Neural cell (in vitro differentiated cells): ENCODE results near the gene ARHGEF37. TPM values are rescaled to one million over a fixed set of nuclear protein-coding genes. Genes with fewer than 3 reads are reported as not detected.

Experiments
- H2AFZ ChIP-seq: fragments of 200-600, 300-800 bp; sonication (generic), shearing (Covaris generic); 2 replicates; pipeline ENCODE4 v1.6.0; 2014; ENCODE audit warnings: low read depth, mild to moderate bottlenecking, antibody characterized with exemption, low read length, moderate library complexity
- H3F3A ChIP-seq: fragments of 200-600 bp; shearing (Covaris generic); 2 replicates; pipeline ENCODE4 v1.6.1; 2016; ENCODE audit warnings: mild to moderate bottlenecking, moderate library complexity, mixed read lengths, antibody characterized with exemption, low read length; ENCODE audit not compliant: insufficient read depth, poor library complexity, severe bottlenecking
- H3K27ac ChIP-seq: fragments of 200-600, 300-800 bp; sonication (generic), shearing (Covaris generic); 2 replicates; pipeline ENCODE4 v1.5.1; 2014; ENCODE audit warnings: mild to moderate bottlenecking, low read length, moderate library complexity
- H3K27me3 ChIP-seq: fragments of 300-800, 200-600 bp; sonication (generic), shearing (Covaris generic); 2 replicates; pipeline ENCODE4 v1.6.0; 2014; ENCODE audit warnings: mild to moderate bottlenecking, low read depth, low read length, moderate library complexity; ENCODE audit not compliant: insufficient read depth
- H3K36me3 ChIP-seq: fragments of 300-800, 200-600 bp; sonication (generic), shearing (Covaris generic); 2 replicates; pipeline ENCODE4 v1.5.1; 2014; ENCODE audit warnings: mild to moderate bottlenecking, antibody characterized with exemption, low read length, moderate library complexity; ENCODE audit not compliant: insufficient read depth
- H3K4me2 ChIP-seq: fragments of 300-800, 200-600 bp; sonication (generic), shearing (Covaris generic); 2 replicates; pipeline ENCODE4 v1.6.0; 2014; ENCODE audit warnings: mild to moderate bottlenecking, low read length
- H3K4me3 ChIP-seq: fragments of 300-800, 200-600 bp; sonication (generic), shearing (Covaris generic); 2 replicates; pipeline ENCODE4 v1.5.1; 2014; ENCODE audit warnings: mild to moderate bottlenecking, low read length, moderate library complexity
- H3K79me2 ChIP-seq: fragments of 200-600 bp; shearing (Covaris generic); replicated peaks from 2 replicates; pipeline ENCODE4 v1.6.0; 2014; ENCODE audit warnings: mild to moderate bottlenecking, low read length, moderate library complexity; ENCODE audit not compliant: insufficient read depth
- H3K9ac ChIP-seq: fragments of 300-800, 200-600 bp; sonication (generic), shearing (Covaris generic); 2 replicates; pipeline ENCODE4 v1.6.1; 2016; ENCODE audit warnings: mild to moderate bottlenecking, low read length, mixed read lengths
- H3K9me2 ChIP-seq: fragments of 200-600 bp; shearing (Covaris generic); 2 replicates; pipeline ENCODE4 v1.6.1; 2016; ENCODE audit warnings: mild to moderate bottlenecking, low read length, mixed read lengths; ENCODE audit not compliant: insufficient read depth
- H3K9me3 ChIP-seq: fragments of 200-600, 300-800 bp; sonication (generic), shearing (Covaris generic); 2 replicates; pipeline ENCODE4 v1.6.1; 2016; ENCODE audit warnings: mild to moderate bottlenecking, mixed run types, low read length, moderate library complexity, mixed read lengths
- H4K20me1 ChIP-seq: fragments of 200-600 bp; shearing (Covaris generic); 2 replicates; pipeline ENCODE4 v1.6.1; 2016; ENCODE audit warnings: mild to moderate bottlenecking, mixed run types; ENCODE audit not compliant: insufficient read depth
- EP300 ChIP-seq: fragments of 450-650 bp; conservative IDR thresholded peaks from 2 replicates; pipeline ENCODE4 v1.6.1; 2014; ENCODE audit warnings: antibody characterized with exemption, mild to moderate bottlenecking, moderate library complexity; ENCODE audit not compliant: poor library complexity, severe bottlenecking
- EZH2 ChIP-seq: fragments of 200-600, 300-800 bp; shearing (Covaris generic), sonication (generic); IDR thresholded peaks from 2 replicates; pipeline ENCODE4 v1.6.1; 2014; ENCODE audit warnings: antibody characterized with exemption, low read length, borderline replicate concordance, mild to moderate bottlenecking; ENCODE audit not compliant: insufficient read depth, poor library complexity, severe bottlenecking
- MXI1 ChIP-seq: fragments of 450-650 bp; conservative IDR thresholded peaks from 2 replicates; pipeline ENCODE4 v1.6.1; 2014; ENCODE audit warnings: antibody characterized with exemption, mild to moderate bottlenecking; ENCODE audit not compliant: poor library complexity, severe bottlenecking
- POLR2AphosphoS5 ChIP-seq: IDR thresholded peaks from 2 replicates; pipeline ENCODE4 v1.6.1; 2012
- RAD21 ChIP-seq: fragments of 450-650 bp; conservative IDR thresholded peaks from 2 replicates; pipeline ENCODE4 v1.6.1; 2014; ENCODE audit warnings: antibody characterized with exemption, mild to moderate bottlenecking, moderate library complexity
- SMC3 ChIP-seq: fragments of 450-650 bp; conservative IDR thresholded peaks from 2 replicates; pipeline ENCODE4 v1.6.1; 2014; ENCODE audit warnings: antibody characterized with exemption, mild to moderate bottlenecking, moderate library complexity; ENCODE audit not compliant: poor library complexity
- TAF1 ChIP-seq: IDR thresholded peaks from 2 replicates; pipeline ENCODE4 v1.6.1; 2012; ENCODE audit warnings: low read depth
- polyA plus RNA-seq: library from polyadenylated mRNA; depleted of rRNA; stranded (reverse); fragments of >200 nt; gene quantifications from 2 replicates; pipeline ENCODE4 v1.2.3, GENCODE V29; 2014
- TF ChIP-seq, protein P1 (sequence below): fragments of 450-650 bp; IDR thresholded peaks from 2 replicates; pipeline ENCODE4 v1.5.1; 2014; ENCODE audit warnings: antibody characterized with exemption, mild to moderate bottlenecking, moderate library complexity; ENCODE audit not compliant: poor library complexity, severe bottlenecking
- TF ChIP-seq, protein P2 (sequence below): IDR thresholded peaks from 2 replicates; pipeline ENCODE4 v1.6.1; 2012; ENCODE audit warnings: borderline replicate concordance

The ARHGEF37 gene
- polyA plus RNA-seq, 1 donor from 2014 or later: 0.53 TPM

DNA sequence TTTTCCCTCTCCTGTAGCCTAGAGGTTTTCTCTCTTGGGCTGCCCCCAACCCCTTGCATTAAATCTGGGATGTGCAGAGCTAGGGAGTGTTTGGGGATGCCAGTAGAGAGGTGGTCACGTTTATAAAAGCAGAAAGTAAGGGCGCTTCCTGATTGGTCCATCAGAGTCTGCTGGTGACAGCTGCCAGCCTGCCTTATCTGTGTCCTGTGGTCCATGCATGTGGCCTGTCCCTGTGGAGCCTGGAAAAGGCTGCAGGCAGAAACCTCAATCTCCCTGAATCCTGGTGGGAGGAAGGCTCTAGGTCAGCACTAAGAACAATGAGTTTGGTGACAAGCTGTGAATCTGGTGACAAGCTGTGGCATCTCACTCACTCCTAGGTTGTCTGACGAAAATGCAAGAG is 42.2 kb downstream of the ARHGEF37 start:
- no peaks in the 10 kb centered on the region for H4K20me1 ChIP-seq
- no peaks in the 10 kb centered on the region for H3K36me3 ChIP-seq
- no peaks in the 10 kb centered on the region for H3F3A ChIP-seq
- H3K9ac ChIP-seq: no peak overlapping the region
- no peak overlapping the region for H3K4me3 ChIP-seq
- H3K79me2 ChIP-seq: no peaks in the 10 kb centered on the region
- H3K27ac ChIP-seq: no peak overlapping the region
- TF ChIP-seq TAF1 (no peak), POLR2AphosphoS5 (no peak), EP300 (no peak), MXI1 (no peak), SMC3 (no peak), EZH2 (no peak), RAD21 (no peak)
- TF ChIP-seq, protein P1, sequence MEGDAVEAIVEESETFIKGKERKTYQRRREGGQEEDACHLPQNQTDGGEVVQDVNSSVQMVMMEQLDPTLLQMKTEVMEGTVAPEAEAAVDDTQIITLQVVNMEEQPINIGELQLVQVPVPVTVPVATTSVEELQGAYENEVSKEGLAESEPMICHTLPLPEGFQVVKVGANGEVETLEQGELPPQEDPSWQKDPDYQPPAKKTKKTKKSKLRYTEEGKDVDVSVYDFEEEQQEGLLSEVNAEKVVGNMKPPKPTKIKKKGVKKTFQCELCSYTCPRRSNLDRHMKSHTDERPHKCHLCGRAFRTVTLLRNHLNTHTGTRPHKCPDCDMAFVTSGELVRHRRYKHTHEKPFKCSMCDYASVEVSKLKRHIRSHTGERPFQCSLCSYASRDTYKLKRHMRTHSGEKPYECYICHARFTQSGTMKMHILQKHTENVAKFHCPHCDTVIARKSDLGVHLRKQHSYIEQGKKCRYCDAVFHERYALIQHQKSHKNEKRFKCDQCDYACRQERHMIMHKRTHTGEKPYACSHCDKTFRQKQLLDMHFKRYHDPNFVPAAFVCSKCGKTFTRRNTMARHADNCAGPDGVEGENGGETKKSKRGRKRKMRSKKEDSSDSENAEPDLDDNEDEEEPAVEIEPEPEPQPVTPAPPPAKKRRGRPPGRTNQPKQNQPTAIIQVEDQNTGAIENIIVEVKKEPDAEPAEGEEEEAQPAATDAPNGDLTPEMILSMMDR: no peak
- TF ChIP-seq, protein P2, sequence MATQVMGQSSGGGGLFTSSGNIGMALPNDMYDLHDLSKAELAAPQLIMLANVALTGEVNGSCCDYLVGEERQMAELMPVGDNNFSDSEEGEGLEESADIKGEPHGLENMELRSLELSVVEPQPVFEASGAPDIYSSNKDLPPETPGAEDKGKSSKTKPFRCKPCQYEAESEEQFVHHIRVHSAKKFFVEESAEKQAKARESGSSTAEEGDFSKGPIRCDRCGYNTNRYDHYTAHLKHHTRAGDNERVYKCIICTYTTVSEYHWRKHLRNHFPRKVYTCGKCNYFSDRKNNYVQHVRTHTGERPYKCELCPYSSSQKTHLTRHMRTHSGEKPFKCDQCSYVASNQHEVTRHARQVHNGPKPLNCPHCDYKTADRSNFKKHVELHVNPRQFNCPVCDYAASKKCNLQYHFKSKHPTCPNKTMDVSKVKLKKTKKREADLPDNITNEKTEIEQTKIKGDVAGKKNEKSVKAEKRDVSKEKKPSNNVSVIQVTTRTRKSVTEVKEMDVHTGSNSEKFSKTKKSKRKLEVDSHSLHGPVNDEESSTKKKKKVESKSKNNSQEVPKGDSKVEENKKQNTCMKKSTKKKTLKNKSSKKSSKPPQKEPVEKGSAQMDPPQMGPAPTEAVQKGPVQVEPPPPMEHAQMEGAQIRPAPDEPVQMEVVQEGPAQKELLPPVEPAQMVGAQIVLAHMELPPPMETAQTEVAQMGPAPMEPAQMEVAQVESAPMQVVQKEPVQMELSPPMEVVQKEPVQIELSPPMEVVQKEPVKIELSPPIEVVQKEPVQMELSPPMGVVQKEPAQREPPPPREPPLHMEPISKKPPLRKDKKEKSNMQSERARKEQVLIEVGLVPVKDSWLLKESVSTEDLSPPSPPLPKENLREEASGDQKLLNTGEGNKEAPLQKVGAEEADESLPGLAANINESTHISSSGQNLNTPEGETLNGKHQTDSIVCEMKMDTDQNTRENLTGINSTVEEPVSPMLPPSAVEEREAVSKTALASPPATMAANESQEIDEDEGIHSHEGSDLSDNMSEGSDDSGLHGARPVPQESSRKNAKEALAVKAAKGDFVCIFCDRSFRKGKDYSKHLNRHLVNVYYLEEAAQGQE: no peak
- no peak overlapping the region for H3K4me2 ChIP-seq
- H3K9me2 ChIP-seq: no peaks in the 10 kb centered on the region
- no peaks in the 10 kb centered on the region for H3K27me3 ChIP-seq
- H3K9me3 ChIP-seq: no peaks in the 10 kb centered on the region
- H2AFZ ChIP-seq: no peak overlapping the region

DNA sequence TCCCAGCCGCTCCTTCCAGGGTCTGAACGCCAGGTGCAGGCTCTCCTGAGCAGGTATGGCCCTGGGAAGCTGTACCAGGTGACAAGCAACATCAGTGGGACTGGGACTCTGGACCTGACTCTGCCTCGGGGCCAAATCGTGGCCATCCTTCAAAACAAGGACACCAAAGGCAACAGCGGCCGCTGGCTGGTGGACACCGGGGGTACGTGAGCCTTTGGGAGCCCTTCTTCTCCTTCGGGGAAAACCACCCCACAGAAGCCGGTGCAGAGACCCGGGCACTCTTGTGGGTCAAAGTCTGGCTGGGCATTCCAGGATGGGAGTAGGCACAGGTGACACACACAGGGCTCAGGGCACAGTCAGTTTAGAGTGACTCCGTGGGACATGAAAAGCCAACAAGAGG is 45.8 kb downstream of the ARHGEF37 start:
- no peak overlapping the region for H2AFZ ChIP-seq
- no peak for TF ChIP-seq POLR2AphosphoS5
- no peak for TF ChIP-seq EP300
- no peak for TF ChIP-seq SMC3
- no peak for TF ChIP-seq MXI1
- TF ChIP-seq TAF1: no peak
- no peak for TF ChIP-seq EZH2
- TF ChIP-seq, protein P2: no peak
- TF ChIP-seq, protein P1: no peak
- no peak for TF ChIP-seq RAD21
- no peaks in the 10 kb centered on the region for H3K79me2 ChIP-seq
- no peaks in the 10 kb centered on the region for H3K9me3 ChIP-seq
- H3F3A ChIP-seq: no peaks in the 10 kb centered on the region
- no peak overlapping the region for H3K27ac ChIP-seq
- H3K9me2 ChIP-seq: no peaks in the 10 kb centered on the region
- H3K36me3 ChIP-seq: no peaks in the 10 kb centered on the region
- no peaks in the 10 kb centered on the region for H4K20me1 ChIP-seq
- H3K9ac ChIP-seq: no peak overlapping the region
- H3K4me3 ChIP-seq: no peak overlapping the region
- no peaks in the 10 kb centered on the region for H3K27me3 ChIP-seq
- no peak overlapping the region for H3K4me2 ChIP-seq
